Breast epithelium (tissue), 4 donors: ENCODE data around the gene ENDOV. TPM values are rescaled to one million over a fixed set of nuclear protein-coding genes. Genes with fewer than 3 reads are reported as not detected.

Experiments
- DNase-seq, 2 donors: peaks; one replicate each; pipeline ENCODE4 v3.0.0-alpha.2; 2019; ENCODE audit warnings: low spot score in 2 of 2
- H3K27ac ChIP-seq, 2 donors: fragments of 200-600 bp; sonication (generic) in 1 of 2; one replicate each; pipeline ENCODE4 v1.5.1; 2016 to 2019; ENCODE audit warnings: mild to moderate bottlenecking in 1 of 2
- H3K27me3 ChIP-seq, 2 donors: fragments of 200-600 bp; sonication (generic) in 1 of 2; one replicate each; pipeline versions ENCODE4 v1.5.1 to v1.6.0; 2017 to 2019; ENCODE audit warnings: control low read depth in 1 of 2, mild to moderate bottlenecking in 1 of 2
- H3K36me3 ChIP-seq: fragments of 200-600 bp; one replicate; pipeline ENCODE4 v1.5.1; 2019
- H3K4me1 ChIP-seq, 2 donors: fragments of 200-600 bp; sonication (generic); one replicate each; pipeline ENCODE4 v1.5.1; 2016 to 2019; ENCODE audit warnings: control low read depth in 1 of 2
- H3K4me3 ChIP-seq, 3 donors: fragments of 200-600 bp; sonication (generic); 1 replicate in 2 of 3; 2 replicates in 1 of 3; pipeline ENCODE4 v1.5.1; 2016 to 2019; ENCODE audit warnings: mild to moderate bottlenecking in 3 of 3, moderate library complexity in 2 of 3
- H3K9me3 ChIP-seq, 2 donors: fragments of 200-600 bp; sonication (generic) in 1 of 2; one replicate each; pipeline ENCODE4 v1.5.1; 2016 to 2019; ENCODE audit warnings: control low read depth in 1 of 2
- CTCF ChIP-seq, 3 donors: fragments of 450-650 bp; IDR thresholded peaks; one replicate each; pipeline ENCODE4 v1.5.1; 2016 to 2017; ENCODE audit warnings: antibody characterized with exemption in 3 of 3, mild to moderate bottlenecking in 3 of 3, moderate library complexity in 3 of 3
- POLR2A ChIP-seq: fragments of 450-650 bp; IDR thresholded peaks from one replicate; pipeline ENCODE4 v1.6.1; 2016; ENCODE audit warnings: antibody characterized with exemption, mild to moderate bottlenecking, moderate library complexity
- POLR2AphosphoS5 ChIP-seq, 3 donors: sonication (generic); formaldehyde crosslinking; IDR thresholded peaks; one replicate each; pipeline ENCODE4 v1.6.1; 2017; ENCODE audit warnings: antibody characterized with exemption in 3 of 3
- intact Hi-C: fragments of 100-400 bp; cut with DNase I; formaldehyde crosslinking; loops from one replicate; pipeline ENCODE4 v1.15.1; 2023; ENCODE audit warnings: low total_unique reads
- total RNA-seq, 3 donors: library from RNA; depleted of rRNA; stranded (reverse); fragments of >200 nt; gene quantifications; one replicate each; pipeline ENCODE4 v1.1.0, GENCODE V29; 2016

The ENDOV gene
- total RNA-seq, 3 donors from 2014 or later: 13.8 to 17.0 (median 16.7) TPM

- TF ChIP-seq POLR2AphosphoS5 (IDR thresholded peaks at IDR 0.05): no peak
- no peak for TF ChIP-seq POLR2A
- TF ChIP-seq CTCF (IDR thresholded peaks at IDR 0.05): no peak
- Histone ChIP-seq H3K27me3 (no peaks in the 10 kb centered on the region), H3K27ac (no peak overlapping the region), H3K36me3 (no peaks in the 10 kb centered on the region), H3K4me3 (no peak overlapping the region), H3K9me3 (no peaks in the 10 kb centered on the region), H3K4me1 (no peaks in the 10 kb centered on the region)
- no peak for DNase-seq
- intact Hi-C loops: loop anchor here (5.0 kb wide), 1 partner anchor 1228 kb away; no protein-coding TSS in a partner anchor
These were observed 21.0 kb upstream of the ENDOV start for GRCh38 chr17:80393961-80394360.

GRCh38 chr17:80394629-80395216 lies 20.2 kb upstream of the ENDOV start:
- no peaks in the 10 kb centered on the region for H3K9me3 ChIP-seq
- no peak for DNase-seq
- no peak overlapping the region for H3K27ac ChIP-seq
- intact Hi-C loops: loop anchor here (5.0 kb wide), 1 partner anchor 1228 kb away; no protein-coding TSS in a partner anchor
- H3K36me3 ChIP-seq: no peaks in the 10 kb centered on the region
- H3K4me3 ChIP-seq: no peak overlapping the region
- no peak for TF ChIP-seq CTCF (IDR thresholded peaks at IDR 0.05)
- TF ChIP-seq POLR2AphosphoS5 (IDR thresholded peaks at IDR 0.05): no peak
- no peak for TF ChIP-seq POLR2A
- H3K27me3 ChIP-seq: no peaks in the 10 kb centered on the region
- H3K4me1 ChIP-seq: no peaks in the 10 kb centered on the region

GRCh38 chr17:80395402-80396151 lies 19.4 kb upstream of the ENDOV start:
- DNase-seq: no peak
- Histone ChIP-seq H3K4me3 (no peak overlapping the region), H3K27ac (no peak overlapping the region), H3K4me1 (no peaks in the 10 kb centered on the region), H3K36me3 (no peaks in the 10 kb centered on the region), H3K9me3 (no peaks in the 10 kb centered on the region), H3K27me3 (no peaks in the 10 kb centered on the region)
- TF ChIP-seq CTCF (IDR thresholded peaks at IDR 0.05) (no peak), POLR2AphosphoS5 (IDR thresholded peaks at IDR 0.05) (no peak), POLR2A (no peak)
- intact Hi-C loops: no loop called here

- Histone ChIP-seq H3K36me3 (no peaks in the 10 kb centered on the region), H3K9me3 (no peaks in the 10 kb centered on the region), H3K4me3 (no peak overlapping the region), H3K27me3 (no peaks in the 10 kb centered on the region), H3K4me1 (no peaks in the 10 kb centered on the region), H3K27ac (no peak overlapping the region)
- no peak for TF ChIP-seq POLR2AphosphoS5 (IDR thresholded peaks at IDR 0.05)
- TF ChIP-seq POLR2A: no peak
- TF ChIP-seq CTCF (IDR thresholded peaks at IDR 0.05): no peak
- intact Hi-C loops: no loop called here
- no peak for DNase-seq
These were observed 18.6 kb upstream of the ENDOV start for GRCh38 chr17:80396157-80397033.
